Mesothelial cell of epicardium (in vitro differentiated cells): Measurements from ENCODE around the gene REEP6. TPM values are rescaled to one million over a fixed set of nuclear protein-coding genes. Genes with fewer than 3 reads are reported as not detected.

Source experiments
- DNase-seq, 2 experiments: peaks; one replicate each; pipeline ENCODE4 v3.0.0; 2021; ENCODE audit warnings: low spot score in 2 of 2; ENCODE audit not compliant: unreplicated experiment in 2 of 2
- H3K27ac Mint-ChIP-seq: 2 replicates; pipeline ENCODE4 v1.8.0; 2021; ENCODE audit warnings: mixed read lengths
- H3K27me3 Mint-ChIP-seq: 2 replicates; pipeline ENCODE4 v1.8.0; 2021; ENCODE audit warnings: low read depth, mixed read lengths
- H3K36me3 Mint-ChIP-seq: 2 replicates; pipeline ENCODE4 v1.8.0; 2021; ENCODE audit warnings: mixed read lengths
- H3K4me1 Mint-ChIP-seq: 2 replicates; pipeline ENCODE4 v1.8.0; 2021; ENCODE audit warnings: mixed read lengths
- H3K4me3 Mint-ChIP-seq: 2 replicates; pipeline ENCODE4 v1.8.0; 2021; ENCODE audit warnings: mild to moderate bottlenecking, moderate library complexity, mixed read lengths
- H3K9me3 Mint-ChIP-seq: 2 replicates; pipeline ENCODE4 v1.8.0; 2021; ENCODE audit warnings: mixed read lengths
- total RNA-seq: library from RNA; stranded (reverse); gene quantifications from 3 replicates; pipeline ENCODE4 v1.2.1, GENCODE V29; 2021
- TF ChIP-seq, protein P1 (sequence below): fragments of 200-600 bp; sonication (generic); IDR thresholded peaks from one replicate; pipeline ENCODE4 v1.5.0; 2021; ENCODE audit warnings: antibody characterized with exemption; ENCODE audit not compliant: unreplicated experiment

REEP6 gene
- 3.6 to 3.9 TPM (median 3.8 TPM) in 3 replicates for total RNA-seq

DNA sequence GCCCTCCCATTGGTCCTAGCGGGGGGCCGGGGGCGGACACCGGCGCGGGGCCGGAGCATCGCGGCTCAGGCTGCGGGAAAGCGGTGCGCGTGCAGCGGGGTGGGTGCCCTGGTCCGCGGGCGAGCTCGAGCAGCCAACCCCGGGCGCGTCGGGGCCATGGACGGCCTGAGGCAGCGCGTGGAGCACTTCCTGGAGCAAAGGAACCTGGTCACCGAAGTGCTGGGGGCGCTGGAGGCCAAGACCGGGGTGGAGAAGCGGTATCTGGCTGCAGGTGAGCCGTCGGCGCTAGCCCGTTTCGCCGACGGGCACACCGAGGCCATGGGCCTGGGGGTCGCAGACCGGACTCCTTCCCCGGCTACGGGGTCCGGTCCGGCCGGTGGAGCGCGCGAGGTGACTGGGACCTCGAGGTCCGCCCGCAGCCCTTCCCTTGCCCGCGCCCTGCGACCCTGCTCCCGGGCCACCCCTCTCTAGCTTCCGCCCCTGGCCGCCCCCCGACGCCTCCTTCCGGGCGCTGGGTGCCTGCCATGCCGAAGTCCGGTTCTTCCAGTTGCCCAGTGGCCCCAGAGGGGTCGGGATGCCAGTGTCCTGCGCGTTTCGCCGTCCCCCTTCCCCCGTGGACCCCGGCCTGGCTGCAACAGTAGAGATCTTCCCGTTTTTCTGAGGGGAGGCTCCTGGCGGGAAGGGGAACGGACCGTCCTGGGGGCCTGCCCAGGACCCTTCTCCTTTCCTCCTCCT, at the start of gene REEP6:
REEP6 (plus strand) TSS at position 68 of the 735 bp plus-strand sequence; CDS start at position 157, 89 bp downstream.
- Mint-ChIP-seq H3K4me1 (peaks cover 12% of the 10 kb centered on the region), H3K27ac (peak within 1 kb of the TSS; percentile 91), H3K4me3 (peak within 1 kb of the TSS; percentile 83), H3K36me3 (no peaks in the 10 kb centered on the region), H3K9me3 (no peaks in the 10 kb centered on the region), H3K27me3 (peaks cover 26% of the 10 kb centered on the region)
- DNase-seq, result peak in 1 of 2 experiments; percentile 18
- TF ChIP-seq, protein P1, sequence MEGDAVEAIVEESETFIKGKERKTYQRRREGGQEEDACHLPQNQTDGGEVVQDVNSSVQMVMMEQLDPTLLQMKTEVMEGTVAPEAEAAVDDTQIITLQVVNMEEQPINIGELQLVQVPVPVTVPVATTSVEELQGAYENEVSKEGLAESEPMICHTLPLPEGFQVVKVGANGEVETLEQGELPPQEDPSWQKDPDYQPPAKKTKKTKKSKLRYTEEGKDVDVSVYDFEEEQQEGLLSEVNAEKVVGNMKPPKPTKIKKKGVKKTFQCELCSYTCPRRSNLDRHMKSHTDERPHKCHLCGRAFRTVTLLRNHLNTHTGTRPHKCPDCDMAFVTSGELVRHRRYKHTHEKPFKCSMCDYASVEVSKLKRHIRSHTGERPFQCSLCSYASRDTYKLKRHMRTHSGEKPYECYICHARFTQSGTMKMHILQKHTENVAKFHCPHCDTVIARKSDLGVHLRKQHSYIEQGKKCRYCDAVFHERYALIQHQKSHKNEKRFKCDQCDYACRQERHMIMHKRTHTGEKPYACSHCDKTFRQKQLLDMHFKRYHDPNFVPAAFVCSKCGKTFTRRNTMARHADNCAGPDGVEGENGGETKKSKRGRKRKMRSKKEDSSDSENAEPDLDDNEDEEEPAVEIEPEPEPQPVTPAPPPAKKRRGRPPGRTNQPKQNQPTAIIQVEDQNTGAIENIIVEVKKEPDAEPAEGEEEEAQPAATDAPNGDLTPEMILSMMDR, result no peak

DNA sequence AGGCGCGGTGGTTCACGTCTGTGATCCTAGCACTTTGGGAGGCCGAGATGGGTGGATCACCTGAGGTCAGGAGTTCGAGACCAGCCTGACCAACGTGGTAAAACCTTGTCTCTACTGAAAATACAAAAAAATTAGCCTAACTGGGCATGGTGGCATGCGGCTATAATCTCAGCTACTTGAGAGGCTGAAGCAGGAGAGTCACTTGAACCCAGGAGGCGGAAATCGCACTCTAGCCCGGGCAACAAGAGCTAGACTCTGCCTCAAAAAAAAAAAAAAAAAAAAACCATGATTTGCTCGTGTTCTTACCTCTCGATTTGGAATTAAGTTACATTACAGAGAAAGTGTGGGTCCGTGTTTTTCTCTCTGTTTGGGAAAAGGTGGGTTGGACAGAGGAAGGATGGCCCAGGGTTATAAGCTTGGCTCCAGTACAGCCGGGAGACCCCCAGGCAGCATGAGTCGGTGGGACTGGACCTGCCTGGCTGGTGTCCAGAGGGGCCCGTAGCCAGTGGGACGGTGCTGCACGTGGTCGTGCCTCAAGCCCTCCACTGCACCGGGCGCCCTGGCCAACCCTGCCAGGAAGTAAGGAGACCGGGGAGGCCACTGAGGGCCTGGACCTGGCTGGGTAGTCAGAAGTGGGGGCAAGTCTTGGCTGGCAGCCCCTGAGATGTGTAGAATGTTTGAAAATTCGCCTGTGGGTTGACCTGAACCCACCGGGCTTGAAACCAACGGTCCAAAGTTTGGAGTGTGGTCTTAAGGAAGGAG, 49.1 kb upstream of the REEP6 start:
- Mint-ChIP-seq H3K4me1 (peaks cover 12% of the 10 kb centered on the region), H3K27ac (no peak overlapping the region), H3K36me3 (peaks cover 19% of the 10 kb centered on the region), H3K27me3 (peaks cover 15% of the 10 kb centered on the region), H3K4me3 (peak overlapping the region; percentile 100), H3K9me3 (no peaks in the 10 kb centered on the region)
- TF ChIP-seq, protein P1, result no peak
- DNase-seq, result no peak

DNA sequence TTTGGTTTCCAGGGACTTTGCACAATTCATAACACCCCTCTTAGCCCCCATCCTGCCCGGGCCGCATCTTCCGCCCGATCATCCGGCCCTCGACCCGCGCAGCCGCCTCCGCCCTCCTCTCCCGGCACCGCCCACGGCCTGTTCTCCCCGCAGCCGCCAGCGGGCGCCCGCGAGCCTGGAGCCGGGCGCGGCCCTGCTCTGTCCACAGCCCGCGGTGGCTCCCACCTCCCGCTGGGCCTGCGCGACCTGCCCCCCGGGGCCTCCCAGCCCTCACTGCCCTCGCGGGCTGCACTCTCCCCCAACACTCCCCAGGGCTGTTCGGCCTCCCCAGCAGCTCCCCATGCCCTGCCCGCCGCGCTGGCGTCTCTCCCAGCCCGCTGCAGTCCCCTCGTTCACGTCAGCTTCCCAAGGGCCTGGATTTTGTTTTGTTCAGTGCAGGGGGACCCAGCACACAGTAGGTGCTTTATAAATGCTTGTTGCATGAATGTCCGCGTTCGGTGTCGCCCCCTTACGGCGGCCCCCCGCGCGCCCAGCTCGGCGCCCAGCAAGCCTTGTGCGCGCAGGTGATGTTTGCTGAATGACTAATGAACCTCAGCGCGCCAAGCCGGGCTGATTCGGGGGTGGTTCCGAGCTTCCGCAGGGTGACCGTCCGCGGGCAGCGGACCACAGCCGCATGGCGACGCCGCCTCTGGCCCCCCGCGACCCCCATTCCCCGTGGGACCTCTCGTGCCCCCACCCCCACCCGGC, 45.6 kb upstream of the REEP6 start:
- TF ChIP-seq, protein P1, result peak; percentile 74
- Mint-ChIP-seq H3K4me3 (peak overlapping the region; percentile 62), H3K27ac (no peak overlapping the region), H3K9me3 (no peaks in the 10 kb centered on the region), H3K36me3 (peaks cover 17% of the 10 kb centered on the region), H3K4me1 (peaks cover 7% of the 10 kb centered on the region), H3K27me3 (peaks cover 45% of the 10 kb centered on the region)
- peak; percentile 64 to 84 for DNase-seq

DNA sequence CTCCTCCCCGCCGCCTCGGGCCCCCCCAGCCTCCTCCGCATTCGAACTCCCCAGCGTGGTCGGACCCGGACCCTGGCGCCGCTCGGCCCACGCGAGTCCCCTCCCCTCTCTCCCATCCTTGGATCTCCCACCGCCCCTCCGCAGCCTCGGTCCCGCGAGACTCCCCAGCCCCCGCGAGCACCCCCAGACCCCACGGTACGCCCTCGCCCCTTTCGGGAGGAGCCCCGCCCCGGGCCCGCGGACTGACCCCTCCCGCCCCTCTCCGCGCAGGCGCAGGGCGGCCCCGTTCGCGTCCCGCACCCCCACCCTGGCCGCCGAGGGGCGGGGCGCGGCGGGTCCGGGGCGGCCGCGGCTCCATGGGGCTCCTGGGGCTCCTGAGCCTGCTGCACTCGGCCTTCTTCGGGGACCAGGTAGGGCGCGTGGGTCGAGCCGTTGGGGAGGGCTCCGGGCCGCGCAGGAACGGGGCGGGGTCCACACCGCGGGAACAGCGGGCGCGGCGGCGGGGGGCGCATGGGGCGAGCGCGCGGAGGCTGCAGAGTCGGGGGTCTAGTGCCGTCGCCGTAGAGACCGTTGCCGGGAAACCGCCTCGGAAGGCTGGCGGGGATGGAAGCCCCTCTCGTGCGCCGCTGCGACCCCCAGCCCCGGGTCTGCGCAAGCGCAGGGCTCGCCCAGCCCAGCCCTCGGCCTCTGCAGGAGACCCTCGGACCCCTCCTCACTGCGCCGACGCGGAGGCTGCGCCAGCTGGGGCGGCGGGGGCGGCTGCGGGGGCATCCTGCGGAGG, 44.9 kb upstream of the REEP6 start:
- peak overlapping the region; percentile 24 for H3K4me3 Mint-ChIP-seq
- peak; percentile 62 to 76 for DNase-seq

More for the DNA sequence above, 44.9 kb upstream of the REEP6 start:
- H3K9me3 Mint-ChIP-seq, result no peaks in the 10 kb centered on the region
- peaks cover 2% of the 10 kb centered on the region for H3K4me1 Mint-ChIP-seq
- no peak overlapping the region for H3K27ac Mint-ChIP-seq
- H3K36me3 Mint-ChIP-seq, result peaks cover 11% of the 10 kb centered on the region
- TF ChIP-seq, protein P1, result no peak
- H3K27me3 Mint-ChIP-seq, result peaks cover 52% of the 10 kb centered on the region
